ENCODE measurements around the gene CLMP. TPM values are rescaled to one million over a fixed set of nuclear protein-coding genes. Genes with fewer than 3 reads are reported as not detected.

Gene CLMP
- total and polyA plus RNA-seq, 9 of the 15 experiments (the other 6 are each of a cell fraction or from before 2014, with no cell fraction given), result 0.02 to 0.15 (median 0.03) TPM; not detected in 6

GRCh38 chr11:123033895-123034294 lies 161.2 kb downstream of the CLMP start:
- intact Hi-C loops (cut with micrococcal nuclease) (no loop called here), in situ Hi-C loops (cut with MboI) (no loop called here)
- Histone ChIP-seq H3K4me2 (ENCODE audit: insufficient read depth, low read length) (no peak overlapping the region), H3K4me1 (replicated peaks in 1 of 2; ENCODE audit: control insufficient read depth in 2 of 2, insufficient read depth in 2 of 2, low read length in 2 of 2) (no peaks in the 10 kb centered on the region; a peak in 1 of 5 replicates), H3K4me3 (no peak overlapping the region), H3K79me2 (ENCODE audit: control insufficient read depth, insufficient read depth, low read length) (no peaks in the 10 kb centered on the region), H3K9me3 (replicated peaks; ENCODE audit: control insufficient read depth, insufficient read depth, low read depth, low read length) (no peaks in the 10 kb centered on the region), H4K20me1 (replicated peaks; ENCODE audit: control insufficient read depth, insufficient read depth, low read length) (no peaks in the 10 kb centered on the region), H3K27me3 (ENCODE audit: control insufficient read depth in 2 of 2, insufficient read depth in 2 of 2, low read length in 2 of 2) (peaks cover 0 to 17% of the 10 kb centered on the region in 2 experiments; a peak in 4 of 5 replicates), H3K9ac (ENCODE audit: insufficient read depth in 1 of 2, low read depth in 2 of 2, low read length in 2 of 2) (no peak overlapping the region), H3K27ac (ENCODE audit: extremely low read depth, low read depth, low read length) (no peak overlapping the region), H3K36me3 (ENCODE audit: control insufficient read depth, insufficient read depth, low read length) (no peaks in the 10 kb centered on the region), H2AFZ (ENCODE audit: low read depth, low read length) (no peak overlapping the region), H3K9me1 (ENCODE audit: control insufficient read depth, insufficient read depth, low read length) (no peaks in the 10 kb centered on the region)
- CTCF ChIA-PET (ENCODE audit: low intra/inter-chr PET ratio), result no interaction called here
- 1% methylated on average over 10 of the region's 10 CpGs for WGBS (ENCODE audit: insufficient coverage, low coverage, missing lambda C conversion rate)
- ATAC-seq (peak; percentile 76), DNase-seq (ENCODE audit: extremely low read depth in 1 of 4, low spot score in 3 of 4) (peak in 2 of 4 experiments; percentile 18 to 22), FAIRE-seq (no peak)
- TF ChIP-seq RAD21 (CRISPR knock-in tag; conservative IDR thresholded peaks at IDR 0.05 in 1 of 2, IDR thresholded peaks at IDR 0.05 in 1 of 2), result peak in 1 of 2 experiments; percentile 21; a peak in 1 of 4 replicates
- no peak for TF ChIP-seq HSF4 (CRISPR knock-in tag; IDR thresholded peaks at IDR 0.05; ENCODE audit: borderline replicate concordance)
- no peak for TF ChIP-seq SAFB2 (IDR thresholded peaks at IDR 0.05; ENCODE audit: borderline replicate concordance, low read depth, low read length, severe bottlenecking)
- no peak for TF ChIP-seq HOMEZ (CRISPR knock-in tag; IDR thresholded peaks at IDR 0.05)
- TF ChIP-seq NFIX (CRISPR knock-in tag; IDR thresholded peaks at IDR 0.05; ENCODE audit: low read depth), result no peak
- TF ChIP-seq HDAC6 (IDR thresholded peaks at IDR 0.05; ENCODE audit: low read depth, low read length), result no peak
- TF ChIP-seq ZNF584 (CRISPR knock-in tag; IDR thresholded peaks at IDR 0.05; ENCODE audit: low read depth), result no peak
- TF ChIP-seq CBX2 (IDR thresholded peaks at IDR 0.05; ENCODE audit: insufficient read depth, low read length, poor library complexity, severe bottlenecking), result no peak
- TF ChIP-seq, protein P1, sequence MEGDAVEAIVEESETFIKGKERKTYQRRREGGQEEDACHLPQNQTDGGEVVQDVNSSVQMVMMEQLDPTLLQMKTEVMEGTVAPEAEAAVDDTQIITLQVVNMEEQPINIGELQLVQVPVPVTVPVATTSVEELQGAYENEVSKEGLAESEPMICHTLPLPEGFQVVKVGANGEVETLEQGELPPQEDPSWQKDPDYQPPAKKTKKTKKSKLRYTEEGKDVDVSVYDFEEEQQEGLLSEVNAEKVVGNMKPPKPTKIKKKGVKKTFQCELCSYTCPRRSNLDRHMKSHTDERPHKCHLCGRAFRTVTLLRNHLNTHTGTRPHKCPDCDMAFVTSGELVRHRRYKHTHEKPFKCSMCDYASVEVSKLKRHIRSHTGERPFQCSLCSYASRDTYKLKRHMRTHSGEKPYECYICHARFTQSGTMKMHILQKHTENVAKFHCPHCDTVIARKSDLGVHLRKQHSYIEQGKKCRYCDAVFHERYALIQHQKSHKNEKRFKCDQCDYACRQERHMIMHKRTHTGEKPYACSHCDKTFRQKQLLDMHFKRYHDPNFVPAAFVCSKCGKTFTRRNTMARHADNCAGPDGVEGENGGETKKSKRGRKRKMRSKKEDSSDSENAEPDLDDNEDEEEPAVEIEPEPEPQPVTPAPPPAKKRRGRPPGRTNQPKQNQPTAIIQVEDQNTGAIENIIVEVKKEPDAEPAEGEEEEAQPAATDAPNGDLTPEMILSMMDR (IDR thresholded peaks at IDR 0.05 in 2 of 3, conservative IDR thresholded peaks at IDR 0.05 in 1 of 3; ENCODE audit: insufficient read depth in 2 of 3, low read depth in 1 of 3, low read length in 3 of 3), result peak in 2 of 3 experiments; percentile 31 to 36; a peak in 3 of 6 replicates
- no peak for TF ChIP-seq CBX1 (IDR thresholded peaks at IDR 0.05; ENCODE audit: low read depth)
- TF ChIP-seq CCNT2 (IDR thresholded peaks at IDR 0.05; ENCODE audit: borderline replicate concordance, extremely low read depth, insufficient read length, low read depth, low read length), result no peak
- BruUV-seq (replicated peaks), result no TSS peak
- POLR2A ChIA-PET, result interaction anchor here (0.7 to 1.4 kb wide), 3 partner anchors 10 to 28 kb away, joined by 3 read pairs; partner anchors contain the start of gene HSPA8

All from K562 (cell line).